Fibroblast of peridontal ligament (primary cell): ENCODE results near the gene ST8SIA6.

ENCODE experiments used
- DNase-seq: peaks from one replicate; pipeline ENCODE4 v3.0.0-alpha.2; 2010; ENCODE audit errors: extremely low read depth

ST8SIA6 gene

DNA sequence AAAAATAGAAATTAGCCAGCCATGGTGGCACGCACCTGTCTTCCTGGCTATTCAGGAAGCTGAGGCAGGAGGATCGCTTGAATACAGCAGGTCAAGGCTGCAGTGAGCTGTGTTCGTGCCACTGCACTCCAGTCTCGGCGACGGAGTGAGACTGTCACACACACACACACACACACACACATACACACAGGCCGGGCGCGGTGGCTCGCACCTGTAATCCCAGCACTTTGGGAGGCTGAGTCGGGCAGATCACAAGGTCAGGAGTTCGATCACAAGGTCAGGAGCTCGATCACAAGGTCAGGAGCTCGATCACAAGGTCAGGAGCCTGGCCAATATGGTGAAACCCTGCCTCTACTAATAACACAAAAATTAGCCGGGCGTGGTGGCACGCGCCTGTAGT lies 68.4 kb downstream of the ST8SIA6 start:
- DNase-seq, result no peak

DNA sequence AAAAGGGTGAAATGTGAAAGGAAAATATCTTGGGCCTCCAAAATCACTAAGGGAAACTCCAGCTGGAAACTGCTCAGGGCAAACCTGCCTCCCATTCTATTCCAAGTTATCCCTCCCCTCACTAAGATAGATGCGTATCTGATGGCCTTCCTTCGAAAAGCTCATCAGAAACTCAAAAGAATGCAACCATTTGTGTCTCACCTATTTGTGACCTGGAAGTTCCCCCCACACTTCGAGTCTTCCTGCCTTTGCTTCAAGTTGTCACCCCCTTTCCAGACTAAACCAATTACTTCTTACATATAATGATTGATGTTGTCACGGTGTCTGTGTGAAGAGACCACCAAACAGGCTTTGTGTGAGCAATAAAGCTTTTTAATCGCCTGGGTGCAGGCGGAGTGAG lies 69.3 kb downstream of the ST8SIA6 start:
- DNase-seq, result no peak

GRCh38 chr10:17383801-17384555 lies 70.4 kb downstream of the ST8SIA6 start:
- peak; percentile 56 for DNase-seq

DNA sequence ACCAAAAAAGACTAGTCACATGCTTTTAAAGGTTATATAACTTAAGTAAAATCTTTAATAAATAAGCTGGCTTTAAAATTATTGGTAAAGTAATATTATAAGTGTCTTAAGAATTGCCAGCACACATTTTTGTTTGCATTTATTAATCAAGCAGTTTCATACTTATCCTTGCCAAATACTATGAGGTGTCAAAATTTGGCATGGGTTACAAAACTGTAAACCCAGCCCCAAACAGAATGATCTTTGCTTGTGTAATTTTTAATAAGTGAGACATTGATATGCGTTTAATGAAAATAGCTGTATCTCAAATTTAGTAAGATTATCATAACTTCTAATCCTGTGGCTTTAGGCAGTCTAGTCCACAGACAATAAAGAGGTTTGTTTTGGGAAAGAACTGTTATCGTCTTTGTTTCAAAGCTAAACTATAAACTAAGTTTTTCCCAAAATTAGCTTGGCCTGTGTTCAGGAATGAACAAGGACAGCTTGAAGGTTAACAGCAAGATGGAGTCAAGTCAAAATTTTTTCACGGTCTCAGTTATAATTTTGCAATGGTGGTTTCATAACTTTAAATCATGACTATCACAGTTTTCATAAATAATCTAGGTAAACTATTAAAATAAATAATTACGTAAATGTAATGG lies 72.8 kb downstream of the ST8SIA6 start:
- no peak for DNase-seq

DNA sequence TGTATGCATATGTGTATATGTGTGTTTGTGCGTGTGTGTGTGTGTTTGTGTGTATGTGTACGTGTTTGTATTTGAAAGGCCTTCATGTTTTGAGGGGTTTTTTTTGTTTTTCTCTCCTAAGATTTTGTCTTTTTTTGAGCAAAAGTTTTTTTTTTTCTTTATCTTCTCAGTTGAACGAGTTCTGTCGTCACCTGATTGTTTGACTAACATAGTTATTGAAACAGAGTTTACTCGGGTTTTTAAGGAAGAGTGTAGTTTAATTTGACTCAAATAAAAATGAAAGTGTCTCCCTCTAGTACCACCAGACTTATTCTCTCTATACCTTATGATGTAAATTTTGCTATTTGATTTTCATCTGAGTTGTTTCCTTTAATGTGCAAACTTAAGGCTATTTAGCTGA lies 73.5 kb downstream of the ST8SIA6 start:
- DNase-seq, result no peak

- no peak for DNase-seq
Observed at GRCh38 chr10:17380016-17380415, 74.4 kb downstream of the ST8SIA6 start.

GRCh38 chr10:17379151-17379690 lies 75.2 kb downstream of the ST8SIA6 start:
- DNase-seq, result no peak

DNA sequence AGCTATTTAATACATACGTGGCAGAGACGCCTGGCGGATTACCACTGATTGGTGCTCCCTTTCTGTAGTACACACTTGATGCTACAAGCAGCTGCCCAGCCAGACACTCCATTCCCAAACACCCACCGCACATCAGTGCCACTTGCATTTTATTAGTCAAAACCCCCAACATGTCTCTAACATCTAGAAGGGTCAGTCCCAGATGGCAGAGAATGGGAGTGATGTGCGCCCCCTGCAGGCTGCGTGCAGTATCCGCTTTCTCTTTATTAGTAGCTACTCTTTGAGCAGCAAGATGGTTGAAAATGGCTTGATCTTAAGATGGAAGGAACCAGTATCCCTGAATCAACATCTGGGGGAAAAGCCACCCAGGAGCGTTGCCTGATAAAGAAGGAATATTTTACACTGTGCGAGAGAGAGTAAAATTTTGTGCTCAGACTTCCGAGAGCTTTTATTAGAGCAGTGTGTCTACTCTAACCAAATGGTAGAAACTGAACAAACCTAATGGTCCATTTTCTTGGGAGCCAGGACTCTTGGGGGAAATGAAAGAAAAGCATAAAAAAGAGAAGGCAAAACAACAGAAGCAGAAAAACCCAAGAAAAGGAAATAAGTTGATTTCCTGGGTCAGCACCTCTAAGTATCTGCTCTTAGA lies 78.3 kb downstream of the ST8SIA6 start:
- peak; percentile 3 for DNase-seq

- DNase-seq, result no peak
Observed at GRCh38 chr10:17368708-17369272, 85.6 kb downstream of the ST8SIA6 start.

GRCh38 chr10:17366705-17367104 lies 87.7 kb downstream of the ST8SIA6 start:
- no peak for DNase-seq

GRCh38 chr10:17365402-17365801 lies 89.0 kb downstream of the ST8SIA6 start:
- DNase-seq, result no peak

- DNase-seq, result no peak
Observed at GRCh38 chr10:17358461-17358860, 95.9 kb downstream of the ST8SIA6 start.

GRCh38 chr10:17357781-17358180 lies 96.6 kb downstream of the ST8SIA6 start:
- DNase-seq, result no peak

GRCh38 chr10:17356820-17357219 lies 97.6 kb downstream of the ST8SIA6 start:
- no peak for DNase-seq

DNA sequence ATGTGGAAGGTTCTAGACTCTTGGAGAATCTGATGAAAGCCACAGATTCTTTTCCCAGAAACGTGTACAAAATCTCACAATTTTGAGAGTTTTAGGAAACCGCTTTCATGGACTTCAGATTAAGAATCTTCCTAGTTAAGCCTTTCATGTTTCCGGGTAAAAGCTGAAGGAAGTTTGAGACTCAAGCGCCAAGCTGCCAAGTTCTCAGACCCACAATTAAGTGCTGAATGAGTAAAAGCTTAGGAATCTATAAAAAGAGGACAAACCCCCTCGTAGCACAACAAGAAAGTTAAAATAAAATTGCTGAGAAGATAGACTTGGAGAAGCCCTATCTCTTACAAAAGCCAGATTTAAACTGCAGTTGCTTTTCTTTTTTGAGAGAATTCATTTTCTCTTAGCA lies 99.6 kb downstream of the ST8SIA6 start:
- peak; percentile 49 for DNase-seq

DNA sequence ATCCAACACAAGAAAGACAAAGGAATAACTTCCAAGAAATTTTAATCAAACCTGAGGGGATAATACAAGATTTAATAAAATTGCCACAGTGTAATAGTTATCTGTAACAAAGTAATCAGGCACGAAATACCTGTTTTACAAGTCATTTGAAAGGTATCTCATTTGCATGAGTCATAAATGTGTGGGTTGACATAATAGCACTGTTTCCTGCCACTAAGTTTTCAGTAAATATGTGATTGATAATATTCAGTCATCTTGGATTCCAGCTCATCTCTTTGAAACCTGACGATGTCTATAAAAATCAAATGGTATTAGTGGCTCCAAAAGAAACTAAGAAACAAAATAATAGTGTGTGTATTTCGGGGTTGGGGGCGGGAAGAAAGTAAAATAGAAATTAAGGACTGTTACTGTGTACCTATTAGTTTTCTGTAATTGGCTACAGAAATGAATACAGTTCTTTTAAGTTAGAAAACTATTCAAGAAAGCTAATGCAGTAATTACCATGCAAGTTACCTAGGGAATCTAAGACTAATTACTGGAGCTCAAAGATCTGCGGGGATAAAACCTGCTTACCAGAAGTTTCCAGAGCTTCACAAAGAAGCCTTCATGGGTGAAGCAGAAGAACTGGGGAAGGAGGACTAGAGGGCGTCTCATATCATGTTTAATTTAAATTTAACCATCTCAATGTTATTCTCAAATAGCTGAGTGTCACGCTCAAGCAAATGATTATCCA lies 100.7 kb downstream of the ST8SIA6 start:
- no peak for DNase-seq

DNA sequence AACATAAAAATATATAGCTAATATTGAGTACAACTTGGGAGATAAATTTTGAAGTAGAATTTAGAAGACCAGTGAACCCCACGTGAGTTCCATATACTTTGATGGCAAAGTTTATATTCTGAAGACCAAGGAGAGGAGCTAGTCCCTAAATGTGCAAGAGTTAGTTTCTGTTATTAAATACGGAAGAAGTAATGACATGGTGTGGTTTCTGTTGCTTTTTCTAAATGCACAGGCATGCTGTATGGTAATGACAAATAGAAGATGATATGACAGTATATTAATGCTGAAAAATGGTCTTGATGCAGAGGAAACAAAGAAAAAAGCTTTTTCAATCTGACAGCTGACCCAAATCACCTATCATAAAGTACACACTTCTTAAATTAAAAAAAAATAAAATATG lies 101.8 kb downstream of the ST8SIA6 start:
- no peak for DNase-seq

GRCh38 chr10:17351506-17351905 lies 102.9 kb downstream of the ST8SIA6 start:
- no peak for DNase-seq

- peak; percentile 2 for DNase-seq
Observed at GRCh38 chr10:17349717-17350116, 104.7 kb downstream of the ST8SIA6 start.

DNA sequence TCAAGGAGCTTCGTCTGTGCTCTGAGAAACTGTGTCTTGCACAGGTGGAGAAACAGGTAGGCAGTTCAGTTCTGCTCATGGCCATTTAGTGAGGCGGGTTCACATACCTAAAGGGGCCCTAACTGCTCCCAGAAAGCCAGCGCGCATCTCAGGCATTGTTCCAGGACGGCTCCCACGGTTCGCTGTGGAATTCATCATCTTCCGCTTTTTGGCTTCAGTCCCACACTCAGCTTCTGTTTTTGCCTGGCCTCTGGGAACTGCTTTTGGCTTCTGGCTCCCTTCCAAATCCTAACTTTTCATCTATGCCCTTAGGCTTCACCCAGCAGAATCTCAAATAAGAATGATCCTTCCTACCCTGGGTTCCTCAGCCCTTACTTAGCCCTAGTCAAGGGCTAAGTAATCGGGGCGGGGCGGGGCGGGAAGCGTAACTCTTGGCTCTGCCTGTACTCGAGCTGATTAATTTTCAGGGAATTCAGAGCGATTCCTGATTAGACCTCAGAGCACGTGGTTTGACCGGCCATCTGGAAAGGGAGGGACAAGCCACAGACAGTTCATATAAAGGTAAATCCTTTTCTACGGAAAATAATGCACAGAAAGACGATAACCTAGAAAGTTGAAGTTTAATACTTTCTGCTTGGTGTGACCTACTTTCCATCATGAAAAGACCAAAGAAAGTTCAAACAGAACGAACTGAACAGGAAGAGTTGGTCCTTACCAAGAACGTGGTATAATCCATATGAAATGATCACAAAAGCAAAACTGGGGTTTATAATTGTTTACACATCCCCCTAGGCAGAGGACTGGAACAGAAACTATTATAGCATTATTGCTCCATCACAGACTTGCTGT lies 105.7 kb downstream of the ST8SIA6 start:
- DNase-seq, result peak; percentile 94

GRCh38 chr10:17348011-17348500 lies 106.3 kb downstream of the ST8SIA6 start:
- no peak for DNase-seq
